OCI-LY7 (cell line): ENCODE results near the gene OR2AE1. TPM values are rescaled to one million over a fixed set of nuclear protein-coding genes. Genes with fewer than 3 reads are reported as not detected.

ENCODE experiments used
- BruUV-seq: library from RNA; stranded (reverse); fragments of 400-500 nt; replicated peaks from 2 replicates; lab custom pipeline; 2021; lab: Mats Ljungman, UMichigan
- CTCF ChIA-PET: fragments of 300-600 bp; sonication (Branson Sonifier 250); formaldehyde crosslinking; loops from one replicate; lab custom pipeline; 2022; ENCODE audit warnings: antibody characterized with exemption; ENCODE audit not compliant: unreplicated experiment; lab: Charles Lee
- POLR2A ChIA-PET: fragments of 300-600 bp; sonication (Branson Sonifier 250); formaldehyde crosslinking; loops from one replicate; lab custom pipeline; 2022; ENCODE audit warnings: antibody characterized with exemption; lab: Charles Lee
- DNase-seq: peaks from one replicate; pipeline ENCODE4 v3.0.0-alpha.2; 2015; ENCODE audit warnings: low spot score
- H2AFZ ChIP-seq: fragments of 200-600 bp; sonication (generic), shearing (Covaris generic); 2 replicates; pipeline ENCODE4 v1.6.1; 2014; ENCODE audit warnings: mild to moderate bottlenecking, antibody characterized with exemption, low read length, moderate library complexity
- H3K27ac ChIP-seq: fragments of 200-600 bp; sonication (generic); 2 replicates; pipeline ENCODE4 v1.5.1; 2014; ENCODE audit warnings: mixed run types, low read depth, mild to moderate bottlenecking, moderate library complexity, low read length, inconsistent platforms; ENCODE audit not compliant: poor library complexity, severe bottlenecking
- H3K36me3 ChIP-seq: fragments of 200-600 bp; sonication (generic); 2 replicates; pipeline ENCODE4 v1.6.1; 2014; ENCODE audit warnings: mild to moderate bottlenecking, antibody characterized with exemption, low read length, moderate library complexity, mixed read lengths; ENCODE audit not compliant: insufficient read depth
- H3K4me1 ChIP-seq: fragments of 200-600 bp; sonication (generic); 2 replicates; pipeline ENCODE4 v1.5.1; 2014; ENCODE audit warnings: mild to moderate bottlenecking, low read length; ENCODE audit not compliant: insufficient read depth, poor library complexity, severe bottlenecking
- H3K4me2 ChIP-seq: fragments of 200-600 bp; sonication (generic); 2 replicates; pipeline ENCODE4 v1.6.1; 2014; ENCODE audit warnings: mild to moderate bottlenecking, low read length
- H3K4me3 ChIP-seq: fragments of 200-600 bp; sonication (generic); 2 replicates; pipeline ENCODE4 v1.5.1; 2014; ENCODE audit warnings: mild to moderate bottlenecking, low read depth, low read length; ENCODE audit not compliant: poor library complexity, severe bottlenecking
- H3K79me2 ChIP-seq: fragments of 200-600 bp; sonication (generic); 2 replicates; pipeline ENCODE4 v1.6.1; 2016; ENCODE audit warnings: low read depth, mild to moderate bottlenecking, low read length, moderate library complexity, mixed read lengths; ENCODE audit not compliant: insufficient read depth
- H3K9me2 ChIP-seq: fragments of 200-600 bp; sonication (generic); 2 replicates; pipeline ENCODE4 v1.6.1; 2016; ENCODE audit warnings: mild to moderate bottlenecking, low read length, mixed read lengths; ENCODE audit not compliant: insufficient read depth
- H3K9me3 ChIP-seq: fragments of 200-600 bp; sonication (generic); 2 replicates; pipeline ENCODE4 v1.6.1; 2014; ENCODE audit warnings: mild to moderate bottlenecking, mixed run types, low read length, mixed read lengths
- H4K20me1 ChIP-seq: fragments of 200-600 bp; sonication (generic); 2 replicates; pipeline ENCODE4 v1.6.1; 2014; ENCODE audit warnings: mild to moderate bottlenecking, antibody characterized with exemption, low read length, moderate library complexity, mixed read lengths; ENCODE audit not compliant: insufficient read depth
- CTCF ChIP-seq: fragments of 200-600 bp; sonication (generic); conservative IDR thresholded peaks from 2 replicates; pipeline ENCODE4 v1.5.1; 2014; ENCODE audit warnings: mild to moderate bottlenecking, antibody characterized with exemption, low read length, moderate library complexity, mixed read lengths
- EZH2phosphoT487 ChIP-seq: fragments of 200-600 bp; sonication (generic); IDR thresholded peaks from 2 replicates; pipeline ENCODE4 v1.6.1; 2018; ENCODE audit warnings: low read depth, borderline replicate concordance, mild to moderate bottlenecking, mixed run types, antibody characterized with exemption, low read length, moderate library complexity, mixed read lengths
- intact Hi-C: fragments of 100-400 bp; cut with micrococcal nuclease; formaldehyde crosslinking; loops from one replicate; pipeline ENCODE4 v1.10.0; 2022; ENCODE audit not compliant: unreplicated experiment
- total RNA-seq, 2 experiments: library from RNA; depleted of rRNA in 1 of 2; stranded (reverse); fragments of >200 nt in 1 of 2; shearing (Covaris generic) in 1 of 2; gene quantifications; 2 replicates each; pipeline ENCODE4 v1.2.3, GENCODE V29; 2014 to 2022

The OR2AE1 gene
- total RNA-seq, 2 experiments from 2014 or later = not detected

DNA sequence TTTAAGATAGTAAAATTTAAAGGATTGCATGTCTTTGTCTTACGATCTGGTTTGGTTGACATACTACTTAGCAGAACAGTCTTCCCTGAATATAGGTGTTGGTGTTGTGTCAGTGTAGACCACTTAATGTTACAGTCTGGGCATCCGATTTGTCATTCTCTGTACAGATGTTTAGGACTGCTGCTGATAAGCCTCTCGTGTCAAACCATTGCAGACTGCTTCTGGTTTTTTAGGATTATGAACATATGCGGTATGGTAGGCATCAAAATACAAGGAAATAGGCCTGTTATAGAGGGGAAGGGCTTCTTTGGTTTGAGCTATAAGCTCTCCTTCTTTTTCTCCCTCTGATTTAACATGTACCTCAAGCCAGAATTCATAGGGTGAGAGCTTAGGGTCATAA is 41.6 kb downstream of the OR2AE1 start:
- H3K4me3 ChIP-seq = no peak overlapping the region
- DNase-seq = no peak
- ChIA-PET CTCF (no interaction called here), POLR2A (interaction anchor here (0.6 kb wide), 1 partner anchor 62 kb away, joined by 3 read pairs; no protein-coding TSS in a partner anchor)
- no peaks in the 10 kb centered on the region for H3K36me3 ChIP-seq
- intact Hi-C loops = no loop called here
- no peaks in the 10 kb centered on the region for H3K9me2 ChIP-seq
- H2AFZ ChIP-seq = no peak overlapping the region
- no peaks in the 10 kb centered on the region for H3K4me1 ChIP-seq
- no peak overlapping the region for H3K4me2 ChIP-seq
- H4K20me1 ChIP-seq = no peaks in the 10 kb centered on the region
- no peak for TF ChIP-seq EZH2phosphoT487
- TF ChIP-seq CTCF = no peak
- no peak overlapping the region for H3K27ac ChIP-seq
- no peaks in the 10 kb centered on the region for H3K9me3 ChIP-seq
- BruUV-seq = no TSS peak
- H3K79me2 ChIP-seq = no peaks in the 10 kb centered on the region

- no peaks in the 10 kb centered on the region for H3K4me1 ChIP-seq
- H3K4me3 ChIP-seq = no peak overlapping the region
- H2AFZ ChIP-seq = no peak overlapping the region
- ChIA-PET POLR2A (no interaction called here), CTCF (no interaction called here)
- intact Hi-C loops = no loop called here
- H3K9me3 ChIP-seq = no peaks in the 10 kb centered on the region
- no peaks in the 10 kb centered on the region for H3K9me2 ChIP-seq
- no peaks in the 10 kb centered on the region for H3K79me2 ChIP-seq
- no peak for DNase-seq
- H3K27ac ChIP-seq = no peak overlapping the region
- no TSS peak for BruUV-seq
- H4K20me1 ChIP-seq = no peaks in the 10 kb centered on the region
- TF ChIP-seq CTCF (no peak), EZH2phosphoT487 (no peak)
- H3K36me3 ChIP-seq = no peaks in the 10 kb centered on the region
- H3K4me2 ChIP-seq = no peak overlapping the region
These were observed 42.5 kb downstream of the OR2AE1 start for GRCh38 chr7:99834382-99834781.

DNA sequence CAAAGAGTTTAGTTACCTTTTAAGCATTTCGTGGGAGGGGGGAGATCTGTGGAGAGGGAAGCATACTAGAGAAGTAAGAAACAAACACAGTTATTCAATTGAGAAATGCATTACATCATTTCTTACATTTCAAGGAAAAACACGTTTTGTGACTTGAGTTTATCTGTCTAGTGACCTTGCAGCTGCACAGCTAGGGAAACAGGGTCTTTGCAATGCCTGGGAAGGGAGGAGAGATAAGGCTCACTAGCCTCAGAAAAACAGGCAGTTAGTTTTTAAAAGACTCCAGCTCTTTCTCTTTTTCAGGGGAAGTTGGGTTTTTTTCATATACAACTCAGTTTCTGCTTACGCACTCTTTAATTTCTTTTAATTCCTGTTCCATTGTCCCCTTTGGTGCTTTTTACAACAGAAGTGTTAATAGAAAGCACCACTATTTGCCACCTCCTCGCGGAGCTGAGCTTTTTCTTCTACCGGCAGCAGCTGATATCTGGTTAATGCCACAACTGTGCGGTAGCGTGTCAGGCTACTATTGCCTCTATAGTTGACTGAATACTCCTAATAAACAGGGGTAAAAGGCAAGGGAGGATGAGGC is 43.5 kb downstream of the OR2AE1 start:
- intact Hi-C loops = no loop called here
- H2AFZ ChIP-seq = no peak overlapping the region
- H3K27ac ChIP-seq = no peak overlapping the region
- no peaks in the 10 kb centered on the region for H3K9me3 ChIP-seq
- CTCF ChIA-PET = no interaction called here
- H3K36me3 ChIP-seq = no peaks in the 10 kb centered on the region
- TF ChIP-seq CTCF = no peak
- no peak for TF ChIP-seq EZH2phosphoT487
- H3K79me2 ChIP-seq = no peaks in the 10 kb centered on the region
- no peaks in the 10 kb centered on the region for H3K4me1 ChIP-seq
- H3K4me3 ChIP-seq = no peak overlapping the region
- no peaks in the 10 kb centered on the region for H3K9me2 ChIP-seq
- H4K20me1 ChIP-seq = no peaks in the 10 kb centered on the region
- DNase-seq = no peak
- no peak overlapping the region for H3K4me2 ChIP-seq
- no TSS peak for BruUV-seq
- POLR2A ChIA-PET = interaction anchor here (0.6 to 0.7 kb wide), 3 partner anchors 136 to 725 kb away, joined by 3 read pairs; no protein-coding TSS in a partner anchor
